HG02610 (cell line): Measurements from ENCODE around the gene RNF38.
"Not testable (repeated sequence)": the region's sequence is repeated elsewhere in the genome, so short reads cannot be mapped to it uniquely, and the experiment has no call there.

ENCODE experiments used
- ATAC-seq: cut with Tn5 transposase; IDR thresholded peaks from one replicate; pipeline ENCODE4 v1.9.1; 2021; ENCODE audit warnings: mild to moderate bottlenecking, moderate library complexity; ENCODE audit not compliant: unreplicated experiment

RNF38 gene

DNA sequence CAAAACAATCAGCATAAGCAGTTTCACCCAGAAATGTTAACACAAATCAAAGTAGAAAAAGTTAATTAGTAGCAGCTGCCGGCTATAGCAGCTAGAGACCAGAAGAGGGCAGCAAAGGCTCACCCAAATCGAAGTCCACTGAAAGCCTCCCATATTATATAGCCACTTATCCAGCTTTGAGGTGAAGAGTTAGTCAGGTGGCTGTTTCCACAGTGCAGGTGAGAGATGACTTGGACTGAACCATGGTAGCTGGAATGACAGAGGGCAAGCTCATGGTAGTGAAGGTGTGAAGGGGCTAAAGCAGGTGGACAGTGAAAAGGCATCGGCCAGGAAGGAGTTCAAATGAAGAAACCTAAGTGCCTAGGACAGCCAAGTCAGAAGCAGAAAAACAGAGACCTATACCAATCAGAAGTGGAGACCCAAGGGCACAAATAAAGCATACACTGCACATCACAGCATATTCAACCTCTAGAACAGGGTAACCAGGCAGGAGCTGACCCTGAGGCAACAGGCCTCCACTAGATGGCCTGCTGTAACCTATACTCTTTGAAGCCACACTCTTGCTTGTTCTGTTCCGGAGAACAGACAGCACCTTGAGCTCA is 7.2 kb upstream of the RNF38 start:
- ATAC-seq, result no peak

DNA sequence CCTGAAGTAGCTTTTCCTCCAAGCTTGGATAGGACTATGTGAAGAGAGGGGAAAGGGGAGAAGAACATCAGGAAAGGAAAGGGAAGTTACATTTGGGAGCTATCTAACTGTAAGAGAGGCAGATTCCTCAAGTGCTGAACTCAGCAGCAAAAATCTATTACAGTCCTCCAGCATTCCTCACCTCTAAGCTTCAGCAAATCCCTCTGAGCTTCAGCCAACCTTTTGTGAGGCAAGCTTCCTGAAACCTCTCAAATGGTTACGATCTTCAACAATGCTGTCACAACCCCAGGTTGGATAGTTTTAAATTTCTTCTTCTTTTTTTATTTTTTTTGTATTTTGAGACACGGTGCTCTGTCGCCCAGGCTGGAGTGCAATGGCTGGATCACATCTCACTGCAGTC is 2.5 kb upstream of the RNF38 start:
- no peak for ATAC-seq

DNA sequence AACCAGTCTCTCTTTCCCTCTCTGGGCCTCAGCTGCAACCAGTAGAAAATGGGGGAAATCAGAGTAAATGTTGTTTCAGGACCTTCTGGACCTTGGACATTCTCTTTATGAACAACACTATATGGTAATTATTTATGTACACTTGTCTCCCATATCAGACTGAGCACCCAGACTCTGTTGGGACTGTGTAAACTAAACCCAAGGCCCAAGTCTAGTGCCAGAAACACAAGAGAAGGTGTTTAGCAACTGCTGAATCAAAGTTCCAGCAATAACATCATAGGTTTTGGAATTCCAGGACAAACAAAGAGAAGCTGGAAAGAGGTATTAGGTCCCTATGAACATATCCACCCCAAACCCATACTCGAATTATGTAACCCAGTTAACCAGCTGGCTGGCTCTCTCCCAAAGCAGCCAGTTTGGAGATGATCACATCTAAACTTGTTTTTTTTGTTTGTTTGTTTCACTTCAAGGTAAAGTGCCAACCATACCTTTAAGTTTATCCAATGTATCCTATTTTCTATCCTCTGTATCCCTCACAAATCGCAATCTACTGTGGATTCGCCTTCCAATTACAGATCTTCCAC is 1.9 kb upstream of the RNF38 start:
- no peak for ATAC-seq

DNA sequence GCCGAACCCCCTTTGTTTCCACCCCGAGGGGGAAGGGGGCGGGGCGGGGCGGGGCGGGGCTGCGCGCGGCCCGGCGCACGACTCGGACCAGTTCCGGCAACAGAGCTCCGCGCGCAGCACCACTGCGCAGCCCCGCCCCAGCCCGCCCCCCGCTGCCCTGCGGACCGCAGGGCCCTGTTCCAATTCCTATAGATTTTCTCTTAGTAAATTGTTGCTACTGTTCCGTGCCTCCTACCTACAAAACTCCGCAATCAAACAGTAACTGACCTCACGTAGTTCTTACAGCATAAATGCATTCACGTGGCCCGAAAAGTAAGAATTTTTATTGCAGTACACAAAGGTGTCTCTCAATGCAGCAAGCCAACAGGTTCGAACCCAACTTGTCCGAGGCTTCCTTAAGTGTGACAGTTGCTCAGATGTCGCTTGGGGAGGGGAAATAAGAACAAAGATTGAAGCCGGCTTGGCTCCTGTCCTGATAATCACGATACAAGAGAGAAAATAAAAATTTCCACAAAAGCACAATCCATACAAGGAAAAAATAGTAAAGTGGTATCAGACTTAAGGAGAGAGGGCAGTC is 1.2 kb upstream of the RNF38 start:
- ATAC-seq, result peak; percentile 69

DNA sequence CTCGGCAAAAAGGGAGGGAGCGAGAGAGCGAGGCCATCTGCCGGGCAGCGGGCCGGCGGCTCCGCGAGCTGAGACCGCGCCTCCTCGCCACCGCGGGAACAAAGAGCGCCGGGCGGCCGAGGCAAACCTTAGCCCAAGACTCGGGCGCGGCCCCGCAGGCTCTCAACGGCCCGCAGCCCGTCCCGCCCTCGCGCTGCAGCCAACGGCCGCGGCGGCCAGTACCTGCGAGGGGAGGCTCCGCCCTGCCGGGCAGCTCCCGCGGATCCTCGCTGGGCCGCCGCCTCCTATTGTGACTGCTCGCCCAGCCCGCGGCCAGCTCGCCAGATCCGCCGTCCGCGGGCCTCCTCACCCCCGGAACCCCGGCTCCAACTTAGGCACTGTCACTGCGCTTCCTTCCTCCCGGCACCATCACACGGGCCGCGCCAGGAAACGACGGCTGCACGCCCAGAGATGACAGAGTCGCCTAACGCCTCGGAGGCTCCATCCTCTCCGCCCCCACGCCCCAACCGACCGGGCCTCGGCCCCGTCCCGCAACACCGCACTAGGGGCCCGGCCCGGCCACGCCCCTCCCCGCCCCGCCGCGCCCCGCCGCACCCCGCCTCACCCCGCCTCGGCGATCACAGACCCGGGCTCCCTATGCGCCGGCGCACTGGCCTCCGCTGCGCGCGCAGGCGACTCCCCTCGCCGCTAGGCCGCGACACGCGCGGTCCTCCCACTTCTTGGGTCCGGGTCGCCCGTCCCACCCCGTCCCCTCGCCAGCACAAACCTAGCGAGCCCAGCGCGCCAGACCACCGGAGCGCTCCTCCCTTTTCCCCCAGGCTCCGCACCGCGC is 479 bp upstream of the RNF38 start:
- peak; percentile 67 for ATAC-seq

DNA sequence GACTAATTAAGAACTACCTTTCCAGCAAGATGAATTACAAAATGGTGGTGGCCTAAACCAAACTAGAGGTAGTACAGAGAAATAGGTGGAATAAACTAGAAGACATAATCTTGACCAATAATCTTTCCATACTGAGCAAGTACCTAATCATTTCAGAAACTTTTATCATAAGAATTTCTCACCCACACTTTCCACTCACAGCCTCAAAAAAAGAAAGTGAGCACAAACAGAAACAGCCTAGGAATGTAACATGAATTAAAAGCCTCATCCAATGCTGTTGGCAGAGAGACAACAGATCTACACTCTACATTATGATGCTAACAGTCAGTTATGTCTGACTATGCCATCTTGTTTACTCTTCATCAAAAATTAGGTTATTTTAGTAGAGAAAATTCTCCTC is 1.3 kb downstream of the RNF38 start:
- ATAC-seq, result no peak

DNA sequence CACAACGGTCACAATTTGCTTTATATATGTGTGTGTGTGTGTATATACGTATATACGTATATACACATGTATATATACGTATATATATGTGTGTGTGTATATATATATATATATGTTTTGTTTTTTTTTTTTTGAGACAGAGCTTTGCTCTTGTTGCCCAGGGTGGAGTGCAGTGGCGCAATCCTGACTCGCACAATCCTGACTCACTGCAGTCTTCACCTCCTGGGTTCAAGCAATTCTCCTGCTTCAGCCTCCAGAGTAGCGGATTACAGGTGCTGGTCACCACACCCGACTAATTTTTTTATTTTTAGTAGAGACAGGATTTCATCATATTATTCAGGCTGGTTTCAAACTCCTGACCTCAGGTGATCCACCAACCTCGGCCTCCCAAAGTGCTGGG is 3.1 kb downstream of the RNF38 start:
- ATAC-seq, result no peak

DNA sequence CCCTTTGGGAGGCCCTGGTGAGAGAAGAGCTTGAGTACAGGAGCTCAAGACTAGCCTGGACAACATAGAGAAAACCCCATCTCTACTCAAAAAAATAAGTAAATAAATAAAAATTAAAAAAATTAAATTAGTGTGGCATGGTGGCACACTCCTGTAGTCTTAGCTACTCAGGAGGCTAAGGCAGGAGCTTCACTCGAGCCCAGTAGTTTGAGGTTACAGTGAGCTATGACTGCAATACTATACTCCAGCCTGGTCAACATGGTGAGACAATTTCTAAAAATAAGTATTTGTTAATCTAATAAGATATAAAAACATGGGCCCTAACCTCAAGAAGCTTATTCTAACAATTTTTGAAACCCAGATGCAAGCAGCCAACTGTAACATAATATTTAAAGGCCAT is 7.6 kb downstream of the RNF38 start:
- no peak for ATAC-seq

DNA sequence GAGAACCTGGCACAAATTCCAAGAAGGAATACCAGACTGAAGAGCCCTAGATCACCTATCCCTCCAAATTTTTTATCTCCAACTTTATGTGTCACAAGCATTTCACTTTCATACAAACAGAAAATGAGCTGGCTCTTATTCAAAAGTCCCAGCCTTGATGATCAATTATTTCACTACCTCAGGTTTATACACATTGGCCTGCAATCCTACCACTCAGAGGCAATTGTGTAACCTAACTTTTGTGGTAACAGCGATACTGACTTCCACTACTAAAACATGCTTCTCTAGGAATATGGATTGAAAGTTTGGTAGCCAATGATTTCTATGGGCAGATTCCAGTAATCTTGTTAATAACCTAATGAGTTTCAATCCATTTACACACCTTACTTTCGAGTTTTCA is 10.5 kb downstream of the RNF38 start:
- no peak for ATAC-seq

DNA sequence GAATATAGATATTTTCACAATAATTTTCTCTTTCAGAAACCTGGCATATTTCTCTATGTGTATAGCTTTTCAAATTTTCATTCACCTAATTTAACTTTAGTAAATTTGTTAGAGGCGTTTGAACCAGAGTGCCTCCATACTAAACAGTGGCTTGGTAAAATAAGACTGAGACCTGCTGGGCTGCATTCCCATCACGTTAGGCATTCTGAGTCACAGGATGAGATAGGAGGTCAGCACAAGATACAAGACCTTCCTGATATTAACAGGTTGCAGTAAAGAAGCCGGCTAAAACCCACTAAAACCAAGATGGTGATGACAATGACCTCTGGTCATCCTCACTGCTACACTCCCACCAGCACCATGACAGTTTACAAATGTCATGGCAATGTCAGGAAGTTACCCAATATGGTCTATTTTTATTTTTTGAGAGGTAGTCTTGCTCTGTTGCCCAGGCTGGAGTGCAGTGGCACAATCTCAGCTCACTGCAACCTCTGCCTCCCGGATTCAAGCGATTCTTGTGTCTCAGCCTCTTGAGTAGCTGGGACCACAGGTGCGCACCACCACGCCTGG is 13.6 kb downstream of the RNF38 start:
- ATAC-seq, result not testable (repeated sequence)

DNA sequence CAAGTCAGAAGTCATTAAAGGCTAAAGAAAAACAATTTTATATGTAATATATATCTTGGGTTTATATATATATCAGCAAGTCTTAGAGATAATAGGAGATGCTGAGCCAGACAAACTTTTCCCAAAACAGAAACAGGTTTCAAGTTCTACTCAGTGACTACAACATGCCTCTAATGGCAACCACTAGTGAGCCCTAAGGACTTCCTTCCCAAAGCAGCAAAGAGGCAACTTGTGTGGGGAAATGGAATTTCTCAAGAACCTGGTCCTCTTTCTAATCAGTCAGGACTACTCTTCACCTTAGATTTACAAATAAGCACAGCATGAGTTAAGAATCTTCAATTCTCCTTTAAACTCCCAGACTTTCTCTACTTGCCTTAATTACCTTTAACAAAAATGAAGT is 17.6 kb downstream of the RNF38 start:
- no peak for ATAC-seq

DNA sequence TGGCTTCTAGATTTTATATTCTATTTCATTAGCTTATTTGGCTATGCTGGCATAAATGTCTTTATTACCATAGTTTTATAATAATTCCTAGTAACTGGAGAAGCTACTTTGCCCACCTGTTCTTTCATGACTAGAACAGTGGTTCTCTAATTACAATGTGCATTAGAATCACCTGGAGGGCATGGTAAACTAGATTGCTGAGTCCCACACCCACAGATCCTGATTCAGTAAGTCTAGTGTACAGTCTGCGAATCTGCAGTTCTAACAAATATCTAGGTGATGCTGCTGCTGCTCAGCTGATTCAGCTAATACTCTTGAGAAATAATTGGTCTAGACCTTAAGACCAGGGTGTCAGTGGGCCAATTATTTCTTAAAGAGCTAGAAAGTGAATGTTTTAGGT is 35.5 kb downstream of the RNF38 start:
- ATAC-seq, result no peak

DNA sequence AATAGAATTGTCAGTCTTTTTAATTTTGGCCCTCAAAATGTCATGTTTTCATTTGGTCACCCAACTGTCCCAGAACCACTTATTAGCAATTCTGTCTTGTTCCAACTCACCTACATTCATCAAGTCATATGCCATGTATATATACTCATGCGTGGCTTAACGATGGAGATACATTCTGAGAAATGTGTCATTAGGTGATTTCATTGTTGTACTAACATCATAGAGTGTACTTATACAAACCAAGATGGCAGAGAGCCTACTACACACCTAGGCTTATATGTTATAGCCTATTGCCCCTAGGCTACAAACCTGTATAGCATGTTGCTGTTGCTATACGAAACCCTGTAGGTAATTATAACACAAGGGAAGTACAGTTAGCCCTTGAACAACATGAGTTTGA is 36.6 kb downstream of the RNF38 start:
- ATAC-seq, result no peak

DNA sequence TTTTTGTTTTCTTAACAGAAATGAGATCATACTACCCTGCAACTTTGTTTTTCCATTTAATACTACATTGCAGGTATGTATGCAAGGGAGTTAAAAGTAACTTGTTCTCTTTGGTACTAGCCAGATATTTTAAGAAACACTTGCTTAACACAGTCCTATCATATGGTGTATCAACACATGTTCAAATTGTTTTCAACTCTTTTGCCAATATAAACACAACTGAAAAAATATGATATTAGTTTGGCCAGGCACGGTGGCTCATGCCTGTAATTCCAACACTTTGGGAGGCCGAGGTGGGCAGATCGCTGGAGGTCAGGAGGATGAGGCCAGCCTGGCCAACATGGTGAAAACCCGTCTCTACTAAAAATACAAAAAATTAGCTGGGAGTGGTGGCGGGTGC is 41.6 kb downstream of the RNF38 start:
- no peak for ATAC-seq

DNA sequence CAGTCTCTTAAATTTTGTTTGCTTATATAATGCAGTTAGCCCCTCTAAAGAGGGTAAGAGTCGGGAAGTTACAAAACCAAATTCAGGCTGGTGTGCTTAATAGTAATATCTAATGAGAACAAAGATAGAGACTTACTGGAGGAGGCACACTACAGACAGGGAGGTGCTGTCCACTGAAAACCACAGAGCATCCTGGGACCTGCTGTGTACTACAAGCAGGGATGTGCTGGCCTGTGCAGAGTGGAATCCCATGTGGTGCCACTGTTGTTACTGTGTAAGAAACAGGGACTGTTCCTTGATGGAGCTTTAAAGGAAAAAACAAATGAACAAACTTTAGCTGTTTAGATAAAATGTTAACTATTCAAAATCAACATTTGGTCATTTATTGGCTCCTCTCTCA is 42.4 kb downstream of the RNF38 start:
- no peak for ATAC-seq

DNA sequence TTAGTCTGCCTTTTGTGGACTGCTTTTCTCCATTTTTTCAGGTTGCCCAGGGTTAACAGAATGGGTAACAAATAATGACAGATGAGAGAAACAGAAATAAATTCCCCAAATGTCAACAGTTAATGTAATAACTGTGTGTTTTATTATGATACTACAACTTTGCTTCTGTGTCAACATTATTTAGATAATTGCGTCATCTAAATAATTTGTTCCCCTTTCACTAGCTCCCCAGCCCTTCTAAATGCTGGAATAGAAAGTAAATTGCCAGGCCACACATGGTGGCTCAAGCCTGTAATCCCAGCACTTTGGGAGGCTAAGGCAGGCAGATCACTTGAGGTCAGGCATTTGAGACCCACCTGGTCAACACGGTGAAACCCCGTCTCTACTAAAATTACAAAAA is 53.5 kb downstream of the RNF38 start:
- no peak for ATAC-seq

DNA sequence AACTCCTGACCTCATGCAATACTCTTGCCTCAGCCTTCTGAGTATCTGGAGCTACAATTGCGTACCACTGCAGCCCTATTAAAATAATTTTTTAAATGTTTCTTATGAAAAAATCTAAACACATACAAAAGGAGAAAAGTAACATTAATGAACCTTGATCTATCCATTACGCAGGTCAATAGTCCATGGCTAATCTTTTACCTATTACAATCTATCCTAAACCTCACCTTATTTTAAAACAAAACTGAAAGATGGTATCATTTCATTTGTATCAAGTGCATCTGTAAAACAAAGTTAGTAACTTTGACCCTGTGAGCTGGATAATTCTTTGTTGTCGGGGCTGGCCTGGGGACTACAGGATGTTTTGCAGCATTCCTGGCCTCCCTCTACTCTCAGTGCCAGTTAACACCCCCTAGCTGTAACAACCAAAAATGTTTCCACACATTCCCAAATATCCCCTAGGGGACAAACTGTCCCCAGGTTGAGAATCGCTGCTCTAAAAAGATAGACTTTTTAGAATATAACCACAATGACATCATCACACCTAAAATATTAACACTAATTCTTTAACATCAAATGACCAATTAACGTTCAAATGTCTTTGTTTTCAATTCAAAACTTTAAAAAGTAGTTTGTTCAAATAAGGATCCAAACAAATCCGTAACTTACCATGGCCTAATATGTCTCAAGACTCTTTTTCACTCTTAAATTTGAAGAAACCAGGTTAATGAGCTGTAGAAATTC is 54.8 kb downstream of the RNF38 start:
- ATAC-seq, result no peak

DNA sequence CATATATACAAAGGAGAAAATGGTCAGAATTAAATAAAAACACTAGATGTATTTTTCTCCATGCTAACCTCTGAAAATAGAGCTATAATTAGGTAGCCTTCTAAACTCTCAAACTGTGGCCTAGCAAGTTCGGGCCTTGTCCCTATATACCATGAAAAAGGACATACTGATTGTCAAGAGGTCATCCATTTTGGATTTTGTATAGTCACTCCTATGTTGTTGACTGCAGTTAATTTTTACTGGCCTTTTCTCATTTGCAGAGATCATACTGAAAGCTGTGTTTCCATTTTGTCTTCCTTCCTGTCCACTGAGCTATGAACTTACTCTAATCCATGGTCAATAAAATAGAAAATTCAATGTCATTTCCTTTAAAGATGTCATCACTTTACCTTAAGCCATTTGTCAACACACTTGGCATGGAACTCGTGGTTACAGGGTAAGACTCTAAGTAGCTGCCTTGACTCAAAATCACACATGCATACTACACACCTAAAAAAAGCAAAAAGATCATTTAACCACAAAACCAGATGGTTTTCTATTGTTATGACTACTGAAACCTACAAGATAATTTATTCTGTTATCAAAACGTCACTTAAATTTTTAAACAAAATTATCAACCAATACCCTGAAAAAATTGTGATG is 58.0 kb downstream of the RNF38 start:
- ATAC-seq, result peak; percentile 68

DNA sequence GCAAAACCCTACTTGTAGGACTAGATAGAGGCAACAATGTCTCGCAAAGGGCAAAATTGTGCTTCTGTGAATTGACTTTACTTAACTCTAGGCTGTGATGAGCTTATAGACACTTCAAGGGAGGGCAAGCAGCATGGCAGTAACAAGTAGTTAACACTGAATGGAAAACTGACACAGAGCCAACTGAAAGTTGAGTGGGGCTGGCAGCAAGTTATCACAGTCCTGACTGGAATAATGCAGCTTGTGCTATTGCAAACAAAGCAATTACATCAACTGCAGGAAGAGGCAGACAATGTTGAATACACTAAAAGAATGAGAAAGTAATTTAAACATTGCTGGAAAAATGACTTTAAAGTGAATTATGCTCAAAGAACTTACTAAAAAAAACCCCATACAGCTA is 62.2 kb downstream of the RNF38 start:
- no peak for ATAC-seq

DNA sequence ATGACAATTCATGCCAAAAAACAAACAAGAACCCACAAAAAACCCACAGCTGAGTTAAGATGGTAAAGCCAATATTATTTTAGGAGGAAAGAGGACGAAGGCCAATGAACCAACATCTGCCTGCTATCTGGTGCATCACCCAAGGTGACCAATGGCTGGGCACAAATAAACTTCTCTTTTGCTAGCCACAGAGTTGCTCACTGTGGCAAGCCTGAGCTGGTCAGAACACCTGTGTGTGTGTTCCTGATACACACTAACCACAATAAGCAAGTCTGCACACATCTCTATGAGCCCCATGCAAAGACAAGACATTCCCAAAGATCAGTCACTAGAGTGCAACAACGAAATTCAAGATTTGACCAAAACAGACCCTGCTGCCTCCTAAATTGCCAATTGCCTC is 63.1 kb downstream of the RNF38 start:
- ATAC-seq, result no peak
